Esophagus squamous epithelium (tissue), 5 donors: ENCODE data around the gene ASIC1. TPM values are rescaled to one million over a fixed set of nuclear protein-coding genes. Genes with fewer than 3 reads are reported as not detected.

Source experiments
- DNase-seq: peaks from one replicate; lab custom pipeline; 2025; lab: John Stamatoyannopoulos, UW
- H3K27ac ChIP-seq, 4 donors: fragments of 200-600 bp; sonication (generic); one replicate each; pipeline ENCODE4 v1.5.1; 2016 to 2019; ENCODE audit warnings: mild to moderate bottlenecking in 1 of 4
- H3K27me3 ChIP-seq, 4 donors: fragments of 200-600 bp; sonication (generic); 1 replicate in 3 of 4; 2 replicates in 1 of 4; pipeline versions ENCODE4 v1.5.1 to v1.6.0; 2017 to 2021; ENCODE audit warnings: antibody characterized with exemption in 1 of 4
- H3K36me3 ChIP-seq, 3 donors: fragments of 200-600 bp; sonication (generic); one replicate each; pipeline ENCODE4 v1.5.1; 2016 to 2019
- H3K4me1 ChIP-seq, 3 donors: fragments of 200-600 bp; sonication (generic); one replicate each; pipeline ENCODE4 v1.5.1; 2017 to 2019
- H3K4me3 ChIP-seq, 4 donors: fragments of 200-600 bp; sonication (generic); 1 replicate in 3 of 4; 2 replicates in 1 of 4; pipeline ENCODE4 v1.5.1; 2016 to 2019; ENCODE audit warnings: mild to moderate bottlenecking in 2 of 4, moderate library complexity in 1 of 4
- H3K9me3 ChIP-seq, 3 donors: fragments of 200-600 bp; sonication (generic); one replicate each; pipeline ENCODE4 v1.5.1; 2016 to 2019
- POLR2A ChIP-seq, 4 donors: fragments of 450-650 bp; IDR thresholded peaks; one replicate each; pipeline ENCODE4 v1.6.1; 2017; ENCODE audit warnings: antibody characterized with exemption in 4 of 4, mild to moderate bottlenecking in 4 of 4, moderate library complexity in 3 of 4
- WGBS, 2 donors: methylation state at CpG; one replicate each; pipeline ENCODE4 v1.1.5; 2018; 5-methylcytosine and 5-hydroxymethylcytosine counted together
- intact Hi-C: fragments of 100-400 bp; cut with DNase I; formaldehyde crosslinking; loops from one replicate; pipeline ENCODE4 v1.15.0; 2022
- total RNA-seq, 4 donors: library from RNA; depleted of rRNA; stranded (reverse); fragments of >200 nt; gene quantifications; one replicate each; pipeline ENCODE4 v1.1.0, GENCODE V29; 2016
- TF ChIP-seq, protein P1 (sequence below), 6 experiments: fragments of 450-650 bp in 4 of 6; fragments of 200-600 bp in 2 of 6; sonication (generic) in 2 of 6; IDR thresholded peaks; one replicate each; pipeline ENCODE4 v1.5.1; 2016 to 2019; ENCODE audit warnings: antibody characterized with exemption in 6 of 6, mild to moderate bottlenecking in 4 of 6, moderate library complexity in 4 of 6
- donor health status: DM: yes; HTN: yes; CAD: no.

The ASIC1 gene
- total RNA-seq, 4 donors from 2014 or later = 1.5 to 5.7 (median 2.6) TPM

DNA sequence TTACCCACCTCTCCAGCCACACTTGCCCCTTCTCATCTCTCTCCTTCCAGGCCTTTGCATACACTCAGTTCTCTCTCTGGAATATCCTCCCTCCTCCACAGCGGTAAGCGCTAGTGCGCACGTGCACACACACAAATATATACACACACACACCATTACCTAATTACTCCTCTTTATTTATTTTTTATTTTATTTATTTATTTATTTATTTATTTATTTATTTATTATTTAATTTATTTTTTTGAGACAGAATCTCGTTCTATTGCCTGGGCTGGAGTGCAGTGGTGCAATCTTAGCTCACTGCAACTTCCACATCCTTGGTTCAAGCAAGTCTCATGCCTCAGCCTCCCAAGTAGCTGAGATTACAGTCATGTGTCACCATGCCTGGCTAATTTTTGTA, 11.7 kb downstream of the ASIC1 start:
- 89 to 91% methylated on average over 5 of the region's 5 CpGs for WGBS, 2 donors
- Histone ChIP-seq H3K4me1 (peaks cover 0 to 10% (median 4%) of the 10 kb centered on the region in 3 donors), H3K36me3 (no peaks in the 10 kb centered on the region), H3K27me3 (no peaks in the 10 kb centered on the region), H3K9me3 (no peaks in the 10 kb centered on the region), H3K4me3 (no peak overlapping the region), H3K27ac (no peak overlapping the region)
- TF ChIP-seq, protein P1, sequence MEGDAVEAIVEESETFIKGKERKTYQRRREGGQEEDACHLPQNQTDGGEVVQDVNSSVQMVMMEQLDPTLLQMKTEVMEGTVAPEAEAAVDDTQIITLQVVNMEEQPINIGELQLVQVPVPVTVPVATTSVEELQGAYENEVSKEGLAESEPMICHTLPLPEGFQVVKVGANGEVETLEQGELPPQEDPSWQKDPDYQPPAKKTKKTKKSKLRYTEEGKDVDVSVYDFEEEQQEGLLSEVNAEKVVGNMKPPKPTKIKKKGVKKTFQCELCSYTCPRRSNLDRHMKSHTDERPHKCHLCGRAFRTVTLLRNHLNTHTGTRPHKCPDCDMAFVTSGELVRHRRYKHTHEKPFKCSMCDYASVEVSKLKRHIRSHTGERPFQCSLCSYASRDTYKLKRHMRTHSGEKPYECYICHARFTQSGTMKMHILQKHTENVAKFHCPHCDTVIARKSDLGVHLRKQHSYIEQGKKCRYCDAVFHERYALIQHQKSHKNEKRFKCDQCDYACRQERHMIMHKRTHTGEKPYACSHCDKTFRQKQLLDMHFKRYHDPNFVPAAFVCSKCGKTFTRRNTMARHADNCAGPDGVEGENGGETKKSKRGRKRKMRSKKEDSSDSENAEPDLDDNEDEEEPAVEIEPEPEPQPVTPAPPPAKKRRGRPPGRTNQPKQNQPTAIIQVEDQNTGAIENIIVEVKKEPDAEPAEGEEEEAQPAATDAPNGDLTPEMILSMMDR (IDR thresholded peaks at IDR 0.05) = no peak
- TF ChIP-seq POLR2A (IDR thresholded peaks at IDR 0.05) = no peak
- intact Hi-C loops = no loop called here
- DNase-seq = no peak

DNA sequence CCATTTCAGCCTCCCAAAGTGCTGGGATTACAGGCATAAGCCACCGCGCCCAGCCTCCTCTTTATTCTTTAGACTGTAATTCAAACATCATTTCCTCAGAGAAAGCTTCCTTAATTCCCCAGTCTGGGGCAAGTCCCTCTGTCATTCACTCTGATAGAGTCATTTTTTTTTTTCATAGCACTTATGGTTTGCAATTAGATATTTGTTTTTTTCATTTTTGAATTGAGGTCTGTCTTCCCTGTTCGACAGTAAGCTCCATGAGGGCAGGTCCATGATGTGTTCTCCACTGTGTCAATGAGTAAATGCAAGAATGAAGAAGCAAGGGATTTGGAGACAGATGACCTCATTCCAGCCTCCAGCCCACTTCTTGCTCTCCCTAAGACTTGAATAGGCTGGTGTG, 12.1 kb downstream of the ASIC1 start:
- no peaks in the 10 kb centered on the region for H3K36me3 ChIP-seq
- H3K4me1 ChIP-seq = peaks cover 0 to 10% (median 4%) of the 10 kb centered on the region in 3 donors
- no peak overlapping the region for H3K4me3 ChIP-seq
- TF ChIP-seq, protein P1 (IDR thresholded peaks at IDR 0.05) = no peak
- TF ChIP-seq POLR2A (IDR thresholded peaks at IDR 0.05) = no peak
- no peaks in the 10 kb centered on the region for H3K9me3 ChIP-seq
- no peak overlapping the region for H3K27ac ChIP-seq
- DNase-seq = no peak
- H3K27me3 ChIP-seq = no peaks in the 10 kb centered on the region
- intact Hi-C loops = no loop called here
- 89 to 96% methylated on average over 2 to 3 of the region's 3 CpGs for WGBS, 2 donors

DNA sequence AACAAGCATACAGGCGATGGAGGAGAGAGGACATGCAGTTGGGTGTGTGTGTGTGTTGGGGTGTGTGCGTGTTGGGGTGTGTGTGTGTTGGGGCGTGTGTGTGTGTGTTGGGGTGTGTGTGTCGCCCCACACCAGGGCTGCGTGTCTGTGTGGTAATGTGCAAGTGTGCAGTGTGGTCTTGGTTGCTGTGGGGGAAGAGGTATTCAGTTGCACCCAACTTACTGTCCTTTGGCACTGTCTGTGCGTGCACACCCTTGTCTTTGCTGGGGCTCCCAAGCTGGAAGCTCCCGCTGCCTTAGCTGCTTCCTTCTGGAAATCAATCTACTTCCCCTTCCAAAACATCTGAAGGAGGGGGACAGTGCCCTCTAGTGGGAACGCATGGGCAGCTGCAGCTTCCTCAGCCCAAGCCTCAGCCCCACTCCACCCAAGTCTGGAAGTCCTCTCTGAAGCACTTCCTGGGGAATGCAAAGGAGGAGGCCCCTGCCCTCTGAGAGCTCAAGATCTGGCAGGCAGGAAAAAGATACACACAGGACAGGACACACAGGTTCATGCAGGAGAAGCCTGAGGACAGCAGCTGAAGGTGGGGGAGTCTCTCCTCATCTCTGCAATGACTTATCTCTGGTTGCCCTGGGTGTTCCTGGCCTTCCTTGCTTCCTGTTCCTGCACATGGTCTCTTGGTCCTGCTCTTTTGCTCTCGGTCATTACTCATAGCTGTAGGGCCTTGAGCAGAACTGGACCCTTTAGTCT, 13.1 kb downstream of the ASIC1 start:
- intact Hi-C loops = no loop called here
- Histone ChIP-seq H3K27me3 (no peaks in the 10 kb centered on the region), H3K4me3 (peak overlapping the region in 1 of 4 donors; percentile 30), H3K9me3 (no peaks in the 10 kb centered on the region), H3K27ac (no peak overlapping the region), H3K36me3 (no peaks in the 10 kb centered on the region), H3K4me1 (peaks cover 0 to 16% (median 7%) of the 10 kb centered on the region in 3 donors)
- TF ChIP-seq POLR2A (IDR thresholded peaks at IDR 0.05) = no peak
- TF ChIP-seq, protein P1 (IDR thresholded peaks at IDR 0.05) = peak; percentile 80 to 95 (median 92)
- no peak for DNase-seq
- 35 to 53% methylated on average over 6 to 8 of the region's 9 CpGs for WGBS, 2 donors

DNA sequence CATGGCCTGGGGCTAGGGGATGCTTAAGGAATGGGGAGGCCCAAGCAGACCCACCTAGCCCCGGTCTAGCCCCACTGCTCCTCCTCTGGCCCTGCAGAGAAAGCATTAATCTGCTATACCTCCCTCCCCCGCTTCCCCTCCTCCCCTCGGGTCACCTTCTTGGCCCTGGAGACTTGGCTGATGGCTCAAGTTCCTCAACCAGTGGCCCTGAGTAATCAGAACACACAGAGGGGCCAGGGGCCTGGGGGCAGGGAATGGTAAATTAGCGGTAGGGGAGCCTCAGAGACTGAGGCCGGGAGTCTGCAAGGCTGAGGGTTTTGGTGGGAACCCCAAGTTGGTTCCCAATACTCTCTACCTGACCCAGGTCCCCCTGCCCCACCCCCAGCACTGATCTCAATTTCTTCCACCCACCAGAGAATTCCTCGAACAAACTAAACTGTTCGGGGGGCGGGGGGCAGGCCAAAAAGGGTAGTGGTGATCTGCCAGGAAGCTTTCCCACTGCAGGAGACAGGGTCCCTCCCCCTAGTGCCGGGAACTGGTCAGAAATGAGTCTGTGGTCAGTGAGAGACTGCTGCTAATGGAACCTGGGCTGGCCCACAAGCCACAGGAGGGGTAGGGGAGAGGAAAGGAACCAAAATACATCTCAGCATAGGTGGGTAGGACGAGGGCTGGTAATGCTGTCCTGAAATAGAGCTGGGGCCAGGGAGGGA, 15.0 kb downstream of the ASIC1 start:
- 68% methylated on average over 4 to 6 of the region's 10 CpGs for WGBS, 2 donors
- H3K4me1 ChIP-seq = peaks cover 0 to 18% (median 7%) of the 10 kb centered on the region in 3 donors
- H3K9me3 ChIP-seq = no peaks in the 10 kb centered on the region
- DNase-seq = no peak
- intact Hi-C loops = no loop called here
- TF ChIP-seq POLR2A (IDR thresholded peaks at IDR 0.05) = no peak
- TF ChIP-seq, protein P1 (IDR thresholded peaks at IDR 0.05) = no peak
- H3K36me3 ChIP-seq = no peaks in the 10 kb centered on the region
- no peak overlapping the region for H3K4me3 ChIP-seq
- no peaks in the 10 kb centered on the region for H3K27me3 ChIP-seq
- no peak overlapping the region for H3K27ac ChIP-seq

DNA sequence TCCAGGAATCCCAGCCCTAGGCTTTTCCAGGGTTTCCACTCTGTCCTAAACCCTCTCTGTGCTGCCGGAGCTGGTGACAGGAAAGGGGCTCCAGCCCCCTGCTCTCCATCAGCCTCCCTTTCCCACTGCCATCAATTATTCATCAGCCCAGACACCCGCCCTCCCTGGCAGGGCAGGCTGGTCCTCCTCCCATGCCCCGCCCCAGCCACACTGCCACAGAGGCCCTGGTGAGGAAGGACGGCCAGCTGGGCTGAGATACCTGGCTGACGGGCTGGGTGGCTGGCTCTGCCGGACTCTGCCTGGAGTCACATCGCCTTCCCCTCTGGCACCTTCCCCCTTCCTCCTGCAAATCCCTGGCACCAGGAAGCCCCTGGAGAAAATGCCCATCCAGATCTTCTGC, 15.8 kb downstream of the ASIC1 start:
- TF ChIP-seq, protein P1 (IDR thresholded peaks at IDR 0.05) = no peak
- no peak for TF ChIP-seq POLR2A (IDR thresholded peaks at IDR 0.05)
- Histone ChIP-seq H3K27me3 (peaks cover 0 to 4% (median 0%) of the 10 kb centered on the region in 4 donors), H3K4me3 (no peak overlapping the region), H3K27ac (no peak overlapping the region), H3K9me3 (no peaks in the 10 kb centered on the region), H3K36me3 (no peaks in the 10 kb centered on the region), H3K4me1 (peaks cover 0 to 18% (median 7%) of the 10 kb centered on the region in 3 donors)
- DNase-seq = no peak
- intact Hi-C loops = no loop called here
- 50 to 100% methylated on average over 1 to 3 of the region's 7 CpGs for WGBS, 2 donors
